ENCODE data around the gene C4BPA.

The C4BPA gene

DNA sequence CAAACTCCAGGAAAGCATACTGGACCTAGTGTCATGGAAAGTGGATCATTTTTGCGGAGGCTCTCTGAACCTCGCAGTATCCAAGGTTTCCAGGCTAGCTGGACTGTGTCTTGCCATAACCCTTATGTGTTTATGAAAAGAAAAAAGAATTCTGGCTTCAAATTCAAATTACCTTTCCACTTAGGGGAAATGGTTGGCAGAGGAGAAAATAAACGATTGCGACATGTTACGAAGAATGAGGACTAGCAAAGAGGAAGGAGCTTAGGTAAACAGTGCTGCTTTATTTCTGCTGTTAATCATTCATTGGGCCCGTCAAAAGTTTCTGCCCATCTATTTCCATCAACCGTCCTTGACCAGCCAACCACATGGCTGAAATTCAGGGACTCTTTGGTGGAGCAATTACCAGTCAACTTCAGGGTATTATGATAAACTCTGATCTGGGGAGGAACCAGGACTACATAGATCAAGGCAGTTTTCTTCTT, at the start of gene C4BPA:
Gene C4BPA (plus strand): TSS at position 342 of the 482 bp plus-strand sequence. CDS start 8,793 bp downstream, outside the sequence.
- no peak for DNase-seq

DNA sequence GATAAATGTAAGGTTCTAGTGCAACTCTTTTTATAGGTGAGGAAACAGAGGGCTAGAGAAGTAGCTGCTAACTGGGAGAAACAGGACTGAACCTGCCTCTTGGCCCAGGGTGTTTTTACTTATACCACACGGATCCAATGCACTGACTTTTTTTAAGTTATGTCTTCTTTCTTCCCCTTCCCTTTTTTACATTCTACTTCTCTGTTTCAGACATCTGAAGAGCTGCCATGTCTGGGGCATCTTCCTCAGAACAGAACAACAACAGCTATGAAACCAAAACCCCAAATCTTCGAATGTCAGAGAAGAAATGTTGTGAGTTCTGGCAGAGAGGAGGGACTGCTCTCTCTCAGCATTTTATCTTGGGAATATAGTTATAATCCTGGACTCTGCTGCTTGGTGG, 49.5 kb upstream of the C4BPA start:
- DNase-seq: no peak

DNA sequence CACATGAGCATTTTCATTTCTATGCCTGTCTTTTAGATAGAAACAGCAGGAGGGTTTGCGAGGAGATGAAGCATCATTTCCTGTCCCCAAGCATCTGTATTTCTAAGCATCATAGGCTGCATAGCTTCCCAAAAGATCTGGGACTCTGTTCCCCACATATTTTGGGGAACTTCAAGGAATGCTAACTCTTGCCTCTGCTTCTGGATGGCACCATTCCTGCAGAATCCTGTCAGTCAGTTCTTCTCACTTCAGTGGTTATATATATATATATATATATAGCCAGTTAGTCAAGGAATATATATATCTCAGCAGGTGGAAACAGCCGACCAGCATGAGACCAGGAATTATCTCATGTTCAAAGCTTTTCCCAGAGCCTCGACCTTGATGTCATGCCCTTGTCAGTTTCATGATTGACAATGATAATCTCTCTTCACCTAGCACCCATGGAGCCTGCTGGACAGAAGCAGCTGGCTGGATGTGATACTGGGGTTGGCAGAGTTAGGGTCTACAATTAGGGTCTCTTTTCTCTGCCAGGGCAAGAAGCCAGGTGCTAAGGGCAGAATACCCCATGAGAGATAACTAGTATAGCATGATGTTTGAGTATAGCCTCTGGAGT, 48.5 kb upstream of the C4BPA start:
- no peak for DNase-seq

DNA sequence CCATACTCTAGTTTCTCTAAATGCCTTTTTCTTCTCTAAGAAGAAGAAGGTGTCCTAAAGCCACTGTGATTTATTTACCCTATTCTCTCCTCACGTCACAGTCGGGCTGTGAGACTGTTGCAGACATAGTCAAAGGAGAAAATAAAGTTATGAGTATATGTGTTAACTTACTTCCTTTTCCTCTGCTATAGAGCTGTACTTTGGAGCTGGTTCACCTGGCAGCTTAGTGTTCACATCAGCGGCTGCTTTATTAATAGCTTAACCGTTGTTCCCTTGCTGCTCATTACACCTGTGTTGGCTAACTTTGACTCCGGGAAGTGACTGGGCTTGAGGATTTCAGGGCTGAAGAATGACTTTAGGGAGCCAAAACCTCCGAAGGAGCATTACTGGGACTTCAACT, 47.4 kb upstream of the C4BPA start:
- DNase-seq: no peak

DNA sequence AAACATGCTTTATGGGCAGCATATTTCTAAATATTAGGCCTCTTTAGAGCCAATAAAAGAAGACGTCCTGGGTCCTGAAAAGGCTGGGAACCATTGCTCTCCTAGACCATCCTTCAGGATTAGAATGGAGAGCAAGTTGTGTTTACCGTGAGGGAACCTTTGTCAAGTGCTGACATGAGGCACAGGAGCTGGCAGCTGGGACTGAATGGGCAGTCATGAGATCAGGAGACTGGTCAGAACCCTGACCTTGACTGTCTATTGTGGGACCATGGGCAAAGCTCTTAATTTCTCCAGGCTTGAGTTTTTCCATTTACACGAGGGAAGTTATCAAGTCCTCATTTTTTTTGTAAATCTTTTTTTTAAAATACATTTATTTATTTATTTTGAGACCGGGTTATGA, 45.8 kb upstream of the C4BPA start:
- DNase-seq: no peak

DNA sequence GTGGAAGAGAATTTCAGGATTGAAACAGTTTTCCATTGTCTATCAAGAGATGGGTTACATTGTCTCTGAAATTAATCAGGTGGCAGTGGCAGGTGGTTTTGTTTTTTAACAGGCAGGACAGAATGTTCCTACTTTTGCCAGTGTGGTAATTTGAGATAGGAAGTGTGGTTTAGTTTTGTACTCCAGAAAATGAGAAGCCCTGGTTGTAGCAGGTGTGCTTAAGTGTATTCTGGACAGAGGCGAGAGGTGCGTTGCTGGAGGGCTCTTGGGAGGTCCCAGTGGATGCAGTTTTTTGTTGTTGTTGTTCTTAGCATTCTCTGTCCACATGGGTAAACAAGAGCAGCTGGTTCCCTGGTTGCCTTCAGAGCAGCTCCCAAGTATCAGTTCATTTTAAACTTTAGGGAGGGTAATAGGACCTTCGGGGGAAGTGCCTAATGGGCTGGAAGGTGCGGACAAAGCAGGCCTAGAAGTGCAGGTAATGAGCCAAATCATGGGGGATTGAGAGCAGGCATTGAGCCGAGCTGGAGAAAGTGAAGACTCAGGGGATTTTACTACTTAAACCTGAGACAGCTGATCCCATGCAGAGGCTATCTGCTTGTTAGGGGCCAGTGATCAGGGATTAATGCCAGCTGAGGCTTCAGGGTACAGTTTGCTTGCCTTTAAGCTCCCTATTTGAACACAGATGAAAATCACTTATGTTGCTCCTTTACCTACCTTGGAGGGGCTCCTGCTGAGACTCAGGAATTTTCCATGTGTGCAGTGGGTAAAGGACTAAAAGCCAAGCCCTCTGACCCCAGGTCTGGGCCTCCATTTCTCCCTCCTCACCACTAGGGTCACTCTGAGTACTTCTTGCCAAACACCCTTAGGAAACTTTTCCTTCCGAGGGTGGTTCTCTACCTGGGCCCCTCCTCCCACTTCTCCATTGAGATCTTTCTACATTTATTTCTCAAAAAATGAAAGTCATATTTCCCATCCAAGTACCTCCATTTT, 44.9 kb upstream of the C4BPA start:
- no peak for DNase-seq

DNA sequence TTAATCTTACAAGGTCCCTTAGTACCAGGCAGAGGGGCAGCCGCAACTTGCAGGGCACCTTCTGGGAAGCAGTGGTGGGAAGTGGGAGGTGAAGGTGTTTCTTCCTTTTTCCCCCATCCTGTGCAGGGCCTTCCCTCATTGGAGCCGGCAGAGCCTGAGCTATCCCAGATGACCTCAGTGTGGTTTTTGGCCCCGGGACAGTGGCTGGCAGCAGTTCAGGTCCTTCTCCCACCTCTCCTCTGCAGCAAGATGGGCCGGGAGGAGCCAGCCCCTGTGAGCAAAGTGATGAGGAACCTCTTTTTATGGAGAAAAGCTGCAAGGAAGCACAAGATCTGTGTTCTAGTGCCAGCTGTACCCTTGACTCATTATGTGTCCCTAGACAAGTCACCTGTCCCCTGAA, 44.2 kb upstream of the C4BPA start:
- no peak for DNase-seq

DNA sequence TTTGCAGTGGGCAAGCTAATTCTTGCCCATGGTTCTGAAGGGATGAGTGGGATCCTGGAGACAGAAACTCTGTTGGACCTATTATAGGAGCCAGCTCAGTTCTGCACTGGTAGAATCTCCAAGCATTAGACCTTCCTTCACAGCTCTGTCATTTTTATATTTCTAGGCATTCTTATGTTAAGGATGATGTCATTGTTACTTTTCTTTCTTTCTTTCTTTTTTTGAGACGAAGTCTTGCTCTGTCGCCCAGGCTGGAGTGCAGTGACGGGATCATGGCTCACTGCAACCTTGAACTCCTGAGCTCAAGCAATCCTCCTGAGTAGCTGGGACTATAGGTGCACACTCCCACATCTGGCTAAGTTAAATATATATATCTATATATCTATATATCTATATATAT, 43.4 kb upstream of the C4BPA start:
- DNase-seq: no peak

DNA sequence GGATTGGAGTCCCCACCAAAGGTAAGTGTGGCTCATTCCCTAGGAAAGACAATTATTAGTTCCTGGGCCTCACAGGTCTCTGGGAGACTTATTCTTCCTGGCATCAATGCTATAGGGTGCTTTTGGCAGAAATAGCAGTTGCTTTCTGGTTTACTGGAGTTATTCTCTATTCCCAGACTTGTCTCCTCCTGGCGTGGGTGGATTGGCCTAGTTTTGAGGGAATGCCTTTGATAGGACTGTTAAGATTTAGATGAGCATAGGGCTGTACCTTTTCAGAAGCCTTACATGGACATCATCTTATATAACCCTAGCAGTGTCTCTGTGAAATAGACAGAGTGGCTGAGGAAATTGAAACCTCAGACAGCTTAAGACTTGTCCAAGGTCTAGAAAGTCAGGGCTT, 42.0 kb upstream of the C4BPA start:
- DNase-seq: no peak

DNA sequence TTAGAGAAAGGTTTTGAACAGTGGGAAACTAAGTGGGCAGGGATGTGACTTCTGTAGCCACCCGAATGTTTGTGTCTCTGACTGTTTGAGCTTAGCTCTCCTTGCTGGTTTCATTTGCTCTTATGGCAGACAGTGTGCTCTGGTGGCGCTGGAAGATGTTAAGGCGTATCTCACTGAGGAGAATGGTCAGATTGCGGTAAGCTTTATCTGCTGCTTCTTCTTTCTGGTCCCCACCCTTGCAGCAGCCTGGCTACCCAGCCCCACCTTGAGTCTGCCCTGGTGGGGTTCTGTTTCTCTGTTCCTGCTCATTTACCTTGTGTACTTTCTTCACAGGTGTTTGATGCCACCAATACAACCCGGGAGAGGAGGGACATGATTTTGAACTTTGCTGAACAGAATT, 41.0 kb upstream of the C4BPA start:
- DNase-seq: no peak

DNA sequence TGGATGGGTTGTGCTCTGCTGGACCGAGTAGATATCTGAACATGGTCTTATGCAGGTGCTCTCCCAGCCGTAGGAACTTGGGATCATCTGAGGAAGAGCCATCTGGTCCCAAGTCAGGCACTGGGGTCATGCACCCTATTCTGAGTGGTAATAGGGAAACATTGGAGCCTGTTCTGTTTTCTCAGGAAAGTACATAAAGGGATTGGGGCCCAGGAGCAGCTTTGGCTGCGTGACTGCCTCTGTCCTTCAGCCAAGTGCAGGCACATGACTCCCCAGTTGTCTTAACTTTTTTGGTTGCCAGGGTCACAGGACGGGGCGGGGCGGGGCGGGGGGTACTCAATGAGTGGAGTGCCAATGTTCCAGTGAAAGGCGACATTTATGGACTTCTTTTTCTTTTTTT, 39.5 kb upstream of the C4BPA start:
- DNase-seq: no peak

DNA sequence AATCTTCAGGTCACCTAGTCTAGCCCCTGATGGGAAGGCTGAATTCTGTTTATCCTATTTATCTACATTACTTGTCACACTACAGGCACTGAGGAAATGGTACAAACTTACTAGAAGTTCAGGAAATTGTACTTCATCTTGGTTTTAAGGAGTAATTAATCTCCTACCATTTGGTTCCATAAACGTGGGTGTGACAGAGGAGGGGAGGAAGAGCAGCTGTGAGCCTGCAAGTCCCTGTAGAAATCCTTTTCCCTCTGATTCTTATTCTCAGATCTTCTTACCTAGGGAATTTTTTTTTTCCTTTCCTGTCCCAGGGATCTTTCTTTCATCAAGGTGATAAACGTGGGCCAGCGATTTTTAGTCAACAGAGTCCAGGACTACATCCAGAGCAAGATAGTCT, 36.8 kb upstream of the C4BPA start:
- DNase-seq: no peak

DNA sequence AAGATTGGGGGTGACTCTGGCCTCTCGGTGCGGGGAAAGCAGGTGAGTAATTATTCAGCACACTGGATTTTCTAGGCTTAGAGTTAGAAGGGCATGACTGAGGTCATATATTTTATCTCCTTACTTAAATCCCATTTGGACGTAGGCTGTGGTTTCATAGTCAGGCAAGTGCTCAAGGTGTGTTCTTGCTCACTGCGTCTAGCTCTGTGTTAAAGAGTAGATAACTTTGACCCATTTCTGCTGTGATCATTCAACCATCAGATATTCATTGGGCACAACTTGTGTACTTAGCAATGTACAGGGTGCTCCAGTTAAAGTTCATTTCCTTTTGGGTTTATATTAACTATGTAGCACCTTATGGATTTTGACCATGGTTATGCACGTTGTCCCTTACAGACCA, 36.4 kb upstream of the C4BPA start:
- no peak for DNase-seq

DNA sequence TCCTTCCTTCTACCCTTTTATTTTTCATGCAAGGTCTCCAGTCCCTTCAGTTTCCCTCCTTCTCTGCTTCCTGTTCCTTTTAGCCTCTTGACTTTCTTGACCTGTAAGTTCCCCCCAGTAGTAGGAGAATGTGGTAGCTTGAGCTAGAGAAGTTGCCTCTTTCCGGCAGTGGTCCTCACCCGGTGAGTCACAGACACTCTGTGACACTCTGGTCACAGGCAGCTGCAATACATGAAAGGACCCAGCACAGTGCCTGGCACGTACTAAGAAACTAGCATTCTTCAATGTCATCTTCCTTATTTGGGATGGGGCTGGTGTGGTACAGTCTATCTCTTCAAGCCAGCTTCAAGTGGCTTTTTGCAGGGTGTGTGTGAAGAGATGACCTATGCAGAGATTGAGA, 35.0 kb upstream of the C4BPA start:
- DNase-seq: no peak

DNA sequence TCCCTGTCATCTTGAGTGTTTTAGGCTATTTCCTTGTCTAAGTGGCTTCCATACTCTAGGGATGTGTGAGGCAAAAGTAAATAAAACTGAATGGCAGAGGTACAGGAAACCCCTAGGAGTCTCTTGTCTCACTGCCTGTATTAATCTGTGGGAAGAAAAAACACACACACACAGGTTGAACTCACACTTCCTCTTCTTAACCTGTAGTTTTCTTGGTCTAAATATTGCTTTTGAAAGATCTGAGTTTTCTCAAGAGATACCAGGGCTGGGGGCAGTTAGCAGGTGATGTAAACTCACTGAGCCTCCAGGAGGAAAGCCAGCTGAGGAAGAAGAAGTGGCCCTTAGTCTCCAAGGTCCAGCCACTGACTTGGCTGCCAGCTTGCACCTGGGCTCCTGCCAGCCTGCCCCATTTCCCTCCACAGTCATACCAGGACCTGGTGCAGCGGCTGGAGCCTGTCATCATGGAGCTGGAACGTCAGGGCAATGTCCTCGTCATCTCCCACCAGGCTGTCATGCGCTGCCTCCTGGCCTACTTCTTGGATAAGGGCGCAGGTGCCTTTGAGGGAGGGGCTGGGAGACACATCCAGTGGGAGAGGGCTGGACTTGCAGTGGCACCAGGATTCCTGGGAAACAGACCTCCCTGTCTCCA, 34.1 kb upstream of the C4BPA start:
- no peak for DNase-seq

DNA sequence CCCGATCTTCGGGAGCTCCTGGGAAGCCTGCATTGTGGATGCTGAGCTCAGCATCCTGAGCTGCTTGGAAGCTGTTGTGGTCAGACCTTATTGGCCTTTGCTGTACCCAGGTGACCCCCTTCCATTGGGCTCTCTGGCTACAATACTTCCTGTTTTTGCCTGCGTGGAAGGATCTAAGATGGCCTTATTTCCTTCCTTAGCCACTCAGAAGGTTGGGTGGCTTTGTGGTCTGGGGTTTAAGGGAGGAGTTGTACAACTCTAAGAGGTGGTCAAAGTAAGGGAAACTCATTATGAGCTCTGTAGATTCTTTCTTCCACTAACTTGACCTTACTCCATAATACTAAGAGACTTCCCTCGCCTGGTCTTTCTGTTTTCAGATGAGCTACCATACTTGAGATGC, 33.2 kb upstream of the C4BPA start:
- DNase-seq: no peak

DNA sequence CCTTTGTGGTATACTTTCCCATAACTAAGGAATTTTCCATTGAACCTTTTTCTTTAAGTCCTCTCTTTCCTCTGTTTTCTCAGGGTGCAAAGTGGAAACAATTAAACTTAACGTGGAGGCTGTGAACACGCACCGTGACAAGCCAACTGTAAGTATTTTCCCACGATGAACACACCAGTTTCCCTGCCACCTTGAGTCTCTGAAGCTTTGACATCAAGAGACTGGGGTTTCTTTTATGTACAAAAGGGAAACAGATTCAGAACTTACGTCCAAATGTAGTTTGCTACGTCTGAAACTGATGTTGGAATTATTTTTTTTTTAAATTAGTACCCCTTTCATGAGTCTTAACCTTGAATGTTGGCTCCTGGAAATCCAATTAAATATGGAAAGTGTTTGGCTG, 32.6 kb upstream of the C4BPA start:
- no peak for DNase-seq

DNA sequence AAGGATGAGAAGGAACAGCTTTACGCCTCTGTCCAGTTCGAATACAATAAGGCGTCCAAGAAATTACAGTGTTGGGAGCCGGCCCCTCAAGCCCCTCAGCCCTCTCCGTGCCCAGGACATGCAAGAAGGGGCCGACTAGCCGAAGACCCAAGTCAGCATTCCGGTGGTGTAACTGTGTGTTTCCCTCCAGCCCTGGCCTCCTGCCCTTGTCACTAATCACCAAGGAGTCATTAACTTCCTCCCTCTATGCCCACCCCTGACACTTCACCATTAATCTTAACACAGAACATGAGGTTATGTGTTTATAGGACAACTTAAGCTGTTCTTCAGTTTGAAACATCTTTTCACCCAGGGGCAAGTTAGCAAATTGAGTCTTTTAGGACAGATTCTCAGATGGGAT, 31.8 kb upstream of the C4BPA start:
- DNase-seq: no peak

DNA sequence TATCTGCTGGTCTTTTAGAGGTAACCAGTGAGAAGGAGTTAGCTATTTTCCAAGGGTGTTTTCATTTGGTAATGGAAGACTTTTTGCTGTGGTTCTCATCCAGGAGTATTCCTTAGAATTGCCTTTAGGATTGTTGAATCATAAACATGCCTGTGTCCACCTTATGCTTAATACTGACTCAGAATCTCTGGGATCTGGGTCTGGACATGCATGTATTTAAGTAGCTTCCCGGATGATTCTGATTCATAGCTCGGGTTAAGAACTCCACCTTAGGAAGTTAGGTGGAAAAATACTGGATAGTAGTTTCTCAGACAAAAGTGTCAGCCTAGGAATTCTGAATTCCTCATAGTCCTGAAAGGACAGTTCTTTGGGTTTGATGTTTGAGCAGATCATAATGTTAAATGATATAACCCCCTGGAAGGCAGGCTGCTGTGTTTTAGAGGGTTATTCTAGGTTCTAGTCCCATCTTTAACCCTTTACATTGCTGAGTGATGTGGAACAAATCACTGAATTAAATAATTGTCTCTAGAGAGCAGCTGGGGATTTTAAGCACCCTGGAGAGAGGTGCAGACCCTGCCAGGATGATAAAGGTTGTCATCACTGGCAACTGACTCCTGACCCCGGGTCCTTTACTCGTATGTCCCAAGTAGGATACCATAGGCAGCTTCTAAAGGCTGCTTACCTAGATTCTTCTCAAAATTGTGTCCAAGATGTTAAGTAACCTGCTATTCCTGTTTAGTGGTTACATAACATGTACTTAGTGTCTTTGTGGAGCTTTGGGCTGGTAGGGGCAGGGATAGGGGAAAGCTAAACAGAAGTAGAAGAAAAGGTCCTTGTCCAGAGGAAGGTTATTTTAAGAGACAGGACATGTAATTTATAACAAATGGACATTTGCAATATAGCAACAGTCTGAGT, 29.9 kb upstream of the C4BPA start:
- no peak for DNase-seq

DNA sequence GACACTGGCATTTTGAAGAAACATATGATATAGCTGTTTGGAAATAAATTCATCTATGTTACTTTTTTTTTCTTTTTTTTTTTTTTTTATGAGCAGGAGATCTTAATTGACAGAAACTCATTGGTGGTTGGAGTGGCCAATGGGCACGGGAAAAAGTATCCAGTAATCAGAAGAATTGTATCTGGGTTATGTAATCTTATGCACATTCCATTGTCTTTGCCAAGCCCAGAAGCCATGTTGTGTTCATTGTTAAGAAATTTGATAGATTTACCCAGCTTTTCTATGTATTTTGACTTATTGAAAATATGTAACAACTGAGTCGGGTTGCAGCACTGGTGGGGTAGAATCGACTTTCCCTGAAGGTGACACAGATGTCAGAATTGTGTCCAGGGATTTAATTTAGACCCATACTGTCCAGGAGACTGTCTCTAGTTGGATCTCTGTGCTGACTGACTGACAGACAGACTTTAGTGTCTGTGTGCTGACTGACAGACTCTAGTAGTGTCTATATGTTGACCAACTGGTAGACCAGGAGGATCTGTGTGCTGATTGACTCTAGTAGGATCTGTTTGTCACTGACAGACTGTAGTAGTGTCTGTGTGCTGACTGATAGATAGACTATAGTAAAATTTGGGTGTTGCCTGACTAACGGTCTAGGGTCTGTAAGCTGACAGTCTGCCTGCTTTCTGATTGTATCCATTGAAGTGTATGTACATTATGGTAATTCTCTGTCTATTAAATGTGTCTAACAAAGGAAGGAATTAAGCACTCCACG, 27.7 kb upstream of the C4BPA start:
- no peak for DNase-seq

DNA sequence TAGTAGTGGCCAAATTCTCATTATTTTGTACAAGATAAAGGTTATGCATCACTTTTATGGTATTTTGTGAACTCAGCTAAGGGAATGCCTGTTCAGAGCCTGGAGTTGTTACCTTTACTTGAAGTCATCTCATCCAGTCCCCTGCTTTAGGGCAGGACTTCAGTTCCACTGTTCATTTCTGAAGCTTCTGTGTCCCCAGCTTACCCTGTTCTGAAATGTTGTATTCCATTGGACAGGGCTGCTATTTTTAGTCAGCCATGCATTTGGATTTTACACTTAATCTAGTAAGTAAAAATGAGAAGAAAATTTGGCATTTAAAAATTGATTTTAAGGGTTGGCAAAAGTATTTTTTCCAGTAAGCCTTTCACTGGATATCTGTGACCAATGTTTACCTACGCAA, 27.0 kb upstream of the C4BPA start:
- no peak for DNase-seq
